ENCODE data around the gene RNPEP.
A peak's percentile ranks its signal among the peaks of the same experiment; 100 is the strongest.

RNPEP gene

DNA sequence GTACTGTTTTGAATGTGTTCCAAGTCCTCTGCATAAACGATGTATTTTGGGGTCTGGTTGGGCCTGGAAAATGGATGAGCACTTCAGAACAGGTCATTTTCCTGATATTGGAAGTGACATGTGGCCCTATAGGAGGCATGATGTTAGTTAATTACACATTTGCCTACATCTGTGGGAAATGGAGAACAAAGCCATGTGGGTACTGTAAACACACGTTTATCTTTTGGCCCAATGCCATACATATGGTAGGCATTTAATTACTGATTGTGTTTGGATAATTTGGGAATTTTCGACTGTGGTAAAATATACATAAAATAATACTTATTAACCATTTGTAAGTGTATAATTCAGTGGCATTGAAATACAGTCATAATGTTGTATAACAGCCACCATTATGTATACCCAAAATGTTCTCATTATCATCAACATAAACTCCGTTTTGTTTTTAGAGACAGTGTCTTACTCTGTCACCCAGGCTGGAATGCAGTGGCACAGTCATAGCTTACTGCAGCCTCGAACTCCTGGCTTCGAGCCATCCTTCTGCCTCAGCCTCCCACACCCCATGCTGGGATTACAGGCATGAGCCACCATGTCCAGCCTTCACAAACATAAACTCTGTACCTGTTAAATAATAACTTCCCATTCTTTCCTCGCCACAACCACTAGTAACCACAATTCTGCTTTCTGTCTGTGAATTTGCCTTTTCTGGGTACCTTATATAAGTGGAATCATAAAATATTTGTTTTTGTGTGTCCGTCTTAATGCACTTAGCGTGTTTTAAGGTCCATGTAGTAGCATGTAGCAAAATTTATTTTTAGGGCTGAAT, 11.9 kb upstream of the RNPEP start:
- H3K4me1 ChIP-seq (ENCODE audit: insufficient read depth, low read length), result no peaks in the 10 kb centered on the region
- H3K4me3 ChIP-seq (ENCODE audit: low read length), result no peak overlapping the region
- H2AFZ ChIP-seq (ENCODE audit: low read depth, low read length), result no peak overlapping the region
- peaks cover 42% of the 10 kb centered on the region for H3K36me3 ChIP-seq (ENCODE audit: insufficient read depth, low read length)
- no peaks in the 10 kb centered on the region for H3K9me3 ChIP-seq (ENCODE audit: low read length)
- no peaks in the 10 kb centered on the region for H3K27me3 ChIP-seq (ENCODE audit: insufficient read depth, low read length)

GRCh38 chr1:201982082-201982622, 296 bp upstream of the RNPEP start:
- Histone ChIP-seq H3K27me3 (ENCODE audit: insufficient read depth, low read length) (no peaks in the 10 kb centered on the region), H3K4me3 (ENCODE audit: low read length) (peak overlapping the region; percentile 76), H3K36me3 (ENCODE audit: insufficient read depth, low read length) (no peaks in the 10 kb centered on the region), H3K9me3 (ENCODE audit: low read length) (no peaks in the 10 kb centered on the region), H3K4me1 (ENCODE audit: insufficient read depth, low read length) (no peaks in the 10 kb centered on the region), H2AFZ (ENCODE audit: low read depth, low read length) (peak overlapping the region; percentile 40)

GRCh38 chr1:201983380-201983805, 945 bp downstream of the RNPEP start:
- Histone ChIP-seq H2AFZ (ENCODE audit: low read depth, low read length) (peak overlapping the region; percentile 40), H3K27me3 (ENCODE audit: insufficient read depth, low read length) (no peaks in the 10 kb centered on the region), H3K9me3 (ENCODE audit: low read length) (no peaks in the 10 kb centered on the region), H3K4me3 (ENCODE audit: low read length) (peak overlapping the region; percentile 76), H3K4me1 (ENCODE audit: insufficient read depth, low read length) (no peaks in the 10 kb centered on the region), H3K36me3 (ENCODE audit: insufficient read depth, low read length) (peaks cover under 1% of the 10 kb centered on the region)

DNA sequence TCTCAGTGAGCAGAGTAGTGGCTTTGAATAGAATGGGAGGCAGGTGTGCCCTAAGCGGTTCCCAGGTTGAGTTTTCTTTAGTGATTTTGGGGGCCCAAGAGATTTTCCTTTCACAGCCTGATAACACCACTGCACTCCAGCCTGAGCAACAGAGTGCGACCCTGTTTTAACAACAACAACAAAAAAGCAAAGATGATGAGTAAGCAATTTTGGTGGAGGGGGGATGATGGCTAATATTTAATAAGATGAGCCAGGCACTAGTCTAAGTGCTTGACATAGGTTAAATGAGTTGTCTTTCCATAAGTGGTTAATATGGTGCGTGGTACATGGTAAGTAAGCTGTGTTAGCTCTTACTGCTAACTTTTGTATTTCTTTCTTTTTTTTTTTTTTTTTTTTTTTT, 2.0 kb downstream of the RNPEP start:
- peak overlapping the region; percentile 76 for H3K4me3 ChIP-seq (ENCODE audit: low read length)
- H3K9me3 ChIP-seq (ENCODE audit: low read length), result no peaks in the 10 kb centered on the region
- no peaks in the 10 kb centered on the region for H3K27me3 ChIP-seq (ENCODE audit: insufficient read depth, low read length)
- H2AFZ ChIP-seq (ENCODE audit: low read depth, low read length), result no peak overlapping the region
- no peaks in the 10 kb centered on the region for H3K4me1 ChIP-seq (ENCODE audit: insufficient read depth, low read length)
- peaks cover 11% of the 10 kb centered on the region for H3K36me3 ChIP-seq (ENCODE audit: insufficient read depth, low read length)

- H3K27me3 ChIP-seq (ENCODE audit: insufficient read depth, low read length), result no peaks in the 10 kb centered on the region
- no peak overlapping the region for H3K4me3 ChIP-seq (ENCODE audit: low read length)
- H3K9me3 ChIP-seq (ENCODE audit: low read length), result no peaks in the 10 kb centered on the region
- H2AFZ ChIP-seq (ENCODE audit: low read depth, low read length), result no peak overlapping the region
- no peaks in the 10 kb centered on the region for H3K4me1 ChIP-seq (ENCODE audit: insufficient read depth, low read length)
- H3K36me3 ChIP-seq (ENCODE audit: insufficient read depth, low read length), result peaks cover 20% of the 10 kb centered on the region
These were observed 2.9 kb downstream of the RNPEP start for GRCh38 chr1:201985355-201985754.

DNA sequence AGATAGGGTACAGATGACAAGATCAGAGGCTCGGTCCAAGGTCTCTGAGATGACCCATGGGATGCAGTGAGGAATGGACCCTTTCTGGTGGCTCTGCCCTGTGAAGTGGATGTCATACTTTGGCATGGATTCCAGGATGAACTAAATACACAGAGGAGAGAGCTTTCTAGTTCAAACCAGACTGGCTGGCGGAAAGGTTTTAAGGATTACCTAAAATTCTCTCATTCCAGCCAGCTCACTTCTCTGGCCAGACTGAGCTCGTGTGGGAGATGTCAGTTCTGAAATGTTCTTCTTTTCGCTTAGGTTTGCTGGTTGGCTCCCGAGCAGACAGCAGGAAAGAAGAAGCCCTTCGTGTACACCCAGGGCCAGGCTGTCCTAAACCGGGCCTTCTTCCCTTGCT, 6.2 kb downstream of the RNPEP start:
- Histone ChIP-seq H3K36me3 (ENCODE audit: insufficient read depth, low read length) (peaks cover 45% of the 10 kb centered on the region), H3K9me3 (ENCODE audit: low read length) (no peaks in the 10 kb centered on the region)

DNA sequence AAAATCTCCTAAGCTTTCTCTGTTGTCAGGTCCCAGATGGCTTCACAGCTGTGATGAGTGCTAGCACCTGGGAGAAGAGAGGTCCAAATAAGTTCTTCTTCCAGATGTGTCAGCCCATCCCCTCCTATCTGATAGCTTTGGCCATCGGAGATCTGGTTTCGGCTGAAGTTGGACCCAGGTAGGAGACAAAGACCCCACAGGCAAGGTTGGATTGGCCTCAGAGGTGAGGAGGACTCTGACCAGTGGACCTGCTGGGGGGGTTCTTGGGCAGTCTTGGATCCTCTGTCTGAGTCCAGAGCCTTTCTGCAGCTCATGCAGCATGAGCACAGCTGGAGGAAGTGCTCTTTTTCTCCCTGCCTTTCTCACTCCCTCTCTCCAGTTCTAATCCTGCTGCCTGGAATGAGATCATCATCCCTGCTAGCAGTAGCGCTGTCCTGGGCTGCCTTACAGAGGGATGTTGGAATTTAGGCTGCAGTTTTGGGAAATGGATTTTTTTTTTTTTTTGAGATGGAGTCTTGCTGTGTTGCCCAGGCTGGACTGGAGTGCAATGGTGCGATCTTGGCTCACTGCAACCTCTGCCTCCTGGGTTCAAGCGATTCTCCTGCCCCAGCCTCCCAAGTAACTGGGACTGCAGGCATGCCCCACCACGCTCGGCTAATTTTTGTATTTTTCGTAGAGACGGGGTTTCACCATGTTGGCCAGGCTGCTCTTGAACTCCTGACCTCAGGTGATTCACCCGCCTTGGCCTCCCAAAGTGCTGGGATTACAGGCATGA, 7.1 kb downstream of the RNPEP start:
- Histone ChIP-seq H2AFZ (ENCODE audit: low read depth, low read length) (no peak overlapping the region), H3K36me3 (ENCODE audit: insufficient read depth, low read length) (peaks cover 52% of the 10 kb centered on the region), H3K4me3 (ENCODE audit: low read length) (no peak overlapping the region), H3K9me3 (ENCODE audit: low read length) (no peaks in the 10 kb centered on the region), H3K4me1 (ENCODE audit: insufficient read depth, low read length) (no peaks in the 10 kb centered on the region), H3K27me3 (ENCODE audit: insufficient read depth, low read length) (no peaks in the 10 kb centered on the region)

More for the DNA sequence above, 6.2 kb downstream of the RNPEP start:
- no peak overlapping the region for H2AFZ ChIP-seq (ENCODE audit: low read depth, low read length)
- no peak overlapping the region for H3K4me3 ChIP-seq (ENCODE audit: low read length)
- H3K27me3 ChIP-seq (ENCODE audit: insufficient read depth, low read length), result no peaks in the 10 kb centered on the region
- H3K4me1 ChIP-seq (ENCODE audit: insufficient read depth, low read length), result no peaks in the 10 kb centered on the region

DNA sequence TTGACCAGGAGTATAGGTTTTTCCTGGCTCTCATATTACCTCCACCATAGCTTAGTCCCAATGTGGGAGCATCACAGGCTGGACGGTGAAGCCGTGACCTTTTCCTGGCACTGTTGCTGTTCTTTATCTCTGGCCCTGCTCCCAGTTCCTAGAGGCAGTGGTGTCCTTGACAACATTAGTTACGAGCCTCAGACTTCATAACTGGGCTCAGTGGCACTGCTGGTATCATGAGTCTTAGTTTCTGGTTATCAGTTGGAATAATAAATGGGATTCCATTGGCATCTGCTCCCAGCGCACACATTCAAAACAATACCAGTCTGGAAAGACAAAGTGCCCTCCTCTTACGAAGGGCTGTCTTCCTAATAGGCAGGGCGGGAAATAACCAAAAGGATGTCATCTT, 8.0 kb downstream of the RNPEP start:
- no peak overlapping the region for H2AFZ ChIP-seq (ENCODE audit: low read depth, low read length)
- H3K27me3 ChIP-seq (ENCODE audit: insufficient read depth, low read length), result no peaks in the 10 kb centered on the region
- H3K4me1 ChIP-seq (ENCODE audit: insufficient read depth, low read length), result no peaks in the 10 kb centered on the region
- no peaks in the 10 kb centered on the region for H3K9me3 ChIP-seq (ENCODE audit: low read length)
- H3K4me3 ChIP-seq (ENCODE audit: low read length), result no peak overlapping the region
- peaks cover 59% of the 10 kb centered on the region for H3K36me3 ChIP-seq (ENCODE audit: insufficient read depth, low read length)

DNA sequence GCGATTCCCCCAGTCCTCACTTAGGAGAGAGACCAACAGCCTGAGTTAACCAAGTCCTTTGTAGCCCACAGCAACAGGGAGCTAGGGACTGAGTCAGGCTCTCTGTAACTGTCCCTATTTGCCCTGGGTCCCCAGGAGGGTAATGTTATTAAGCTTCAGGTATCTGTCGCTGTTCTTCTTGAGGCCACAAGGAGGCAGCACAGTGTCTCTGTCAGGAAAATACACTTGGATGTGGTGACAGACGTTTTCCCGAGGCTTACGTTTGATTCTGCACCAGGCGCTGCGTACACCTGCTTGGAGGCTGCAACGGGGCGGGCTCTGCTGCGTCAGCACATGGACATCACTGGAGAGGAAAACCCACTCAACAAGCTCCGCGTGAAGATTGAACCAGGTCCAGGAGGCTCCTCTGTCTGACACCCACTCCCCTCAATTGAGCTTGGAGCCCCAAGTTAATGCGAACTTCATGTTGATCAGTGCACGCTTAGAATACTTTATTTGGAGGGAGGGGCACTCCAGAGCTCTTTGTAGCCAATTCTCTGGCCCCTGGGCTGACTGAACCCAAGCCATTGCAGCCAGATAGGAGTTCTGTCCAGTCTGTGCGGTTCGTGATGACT, 17.3 kb downstream of the RNPEP start:
- Histone ChIP-seq H3K36me3 (ENCODE audit: insufficient read depth, low read length) (peaks cover 60% of the 10 kb centered on the region), H3K27me3 (ENCODE audit: insufficient read depth, low read length) (no peaks in the 10 kb centered on the region), H2AFZ (ENCODE audit: low read depth, low read length) (no peak overlapping the region), H3K9me3 (ENCODE audit: low read length) (no peaks in the 10 kb centered on the region), H3K4me1 (ENCODE audit: insufficient read depth, low read length) (no peaks in the 10 kb centered on the region), H3K4me3 (ENCODE audit: low read length) (no peak overlapping the region)

DNA sequence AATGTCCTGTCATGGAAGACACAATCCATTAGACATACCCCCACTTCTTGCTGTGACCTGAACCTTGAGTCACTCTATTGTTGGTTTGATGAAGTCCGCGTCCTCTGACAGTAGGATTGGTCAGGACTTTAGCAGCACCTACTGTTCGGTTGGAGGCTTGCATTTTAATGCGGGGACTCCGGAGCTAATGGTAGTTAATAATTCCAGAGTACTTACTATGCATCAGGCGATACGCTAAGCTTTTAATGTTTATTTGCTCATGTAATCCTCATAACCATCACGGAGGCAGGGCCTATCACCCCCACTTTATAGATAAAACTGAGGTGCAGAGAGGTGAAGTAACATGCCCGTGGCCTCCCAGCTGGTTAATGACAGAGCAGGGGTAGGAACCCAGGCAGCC, 20.1 kb downstream of the RNPEP start:
- no peaks in the 10 kb centered on the region for H3K4me1 ChIP-seq (ENCODE audit: insufficient read depth, low read length)
- H3K27me3 ChIP-seq (ENCODE audit: insufficient read depth, low read length), result no peaks in the 10 kb centered on the region
- H2AFZ ChIP-seq (ENCODE audit: low read depth, low read length), result no peak overlapping the region
- no peaks in the 10 kb centered on the region for H3K9me3 ChIP-seq (ENCODE audit: low read length)
- H3K4me3 ChIP-seq (ENCODE audit: low read length), result no peak overlapping the region
- peaks cover 52% of the 10 kb centered on the region for H3K36me3 ChIP-seq (ENCODE audit: insufficient read depth, low read length)

DNA sequence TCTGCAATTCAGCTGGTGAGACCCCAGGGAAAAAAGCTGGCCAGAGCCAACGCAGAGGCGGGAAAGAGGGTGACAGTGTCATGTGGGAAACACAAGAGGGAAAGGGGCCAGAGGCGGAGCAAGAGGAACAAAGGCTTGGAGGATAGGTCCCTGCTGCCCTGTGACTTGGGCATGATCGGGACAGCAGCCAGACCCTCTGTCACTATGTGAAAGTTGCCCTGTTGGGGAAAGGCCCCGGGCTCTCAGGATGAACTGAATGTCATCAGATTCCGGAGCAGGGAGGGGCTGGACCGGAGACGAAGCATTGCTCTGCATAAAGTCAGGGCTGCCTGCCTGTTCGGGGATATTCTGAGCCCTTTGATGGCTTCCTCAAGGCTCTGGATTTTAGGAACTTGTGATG, 22.3 kb downstream of the RNPEP start:
- no peaks in the 10 kb centered on the region for H3K9me3 ChIP-seq (ENCODE audit: low read length)
- H3K4me3 ChIP-seq (ENCODE audit: low read length), result no peak overlapping the region
- H3K27me3 ChIP-seq (ENCODE audit: insufficient read depth, low read length), result no peaks in the 10 kb centered on the region
- peaks cover under 1% of the 10 kb centered on the region for H3K4me1 ChIP-seq (ENCODE audit: insufficient read depth, low read length)
- H3K36me3 ChIP-seq (ENCODE audit: insufficient read depth, low read length), result peaks cover 52% of the 10 kb centered on the region
- no peak overlapping the region for H2AFZ ChIP-seq (ENCODE audit: low read depth, low read length)

DNA sequence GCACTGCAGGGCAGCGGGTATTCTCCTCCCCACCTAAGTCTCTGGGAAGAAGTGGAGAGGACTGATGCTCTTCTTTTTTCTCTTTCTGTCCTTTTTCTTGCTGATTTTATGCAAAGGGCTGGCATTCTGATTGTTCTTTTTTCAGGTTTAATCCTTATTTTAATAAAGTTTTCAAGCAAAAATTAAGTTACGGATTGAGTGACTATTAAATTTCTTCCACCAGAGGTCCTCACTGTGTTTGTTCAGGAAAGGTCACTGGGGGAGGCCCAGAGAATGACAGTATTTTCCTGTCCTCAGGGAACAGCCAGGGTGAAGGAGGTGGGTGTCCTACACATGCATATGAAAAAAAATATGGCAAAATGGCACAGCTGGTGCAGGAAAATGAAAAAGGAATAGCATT, 23.5 kb downstream of the RNPEP start:
- Histone ChIP-seq H3K4me1 (ENCODE audit: insufficient read depth, low read length) (peaks cover 9% of the 10 kb centered on the region), H3K4me3 (ENCODE audit: low read length) (no peak overlapping the region), H3K36me3 (ENCODE audit: insufficient read depth, low read length) (peaks cover 42% of the 10 kb centered on the region), H3K27me3 (ENCODE audit: insufficient read depth, low read length) (no peaks in the 10 kb centered on the region), H3K9me3 (ENCODE audit: low read length) (no peaks in the 10 kb centered on the region), H2AFZ (ENCODE audit: low read depth, low read length) (no peak overlapping the region)

DNA sequence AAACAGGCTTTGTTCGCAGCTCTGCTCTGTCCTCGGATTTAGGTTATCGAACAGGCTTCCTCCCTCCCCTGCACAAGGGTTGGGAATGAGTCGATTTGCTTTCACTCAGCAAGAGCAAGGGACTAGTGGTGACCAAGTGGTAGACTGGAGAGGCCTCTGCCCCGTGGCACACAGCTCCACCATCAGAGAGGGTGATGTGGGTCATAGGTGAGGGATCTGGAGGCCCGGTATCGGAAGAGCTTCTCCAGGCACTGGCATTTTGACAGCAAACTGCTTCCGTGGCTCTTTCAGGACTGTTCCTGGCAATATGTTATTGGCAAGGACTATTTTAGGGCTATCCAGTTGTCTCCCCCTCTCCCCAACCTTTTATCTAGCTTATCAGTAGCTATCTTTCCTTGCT, 24.9 kb downstream of the RNPEP start:
- Histone ChIP-seq H3K9me3 (ENCODE audit: low read length) (no peaks in the 10 kb centered on the region), H3K36me3 (ENCODE audit: insufficient read depth, low read length) (peaks cover 33% of the 10 kb centered on the region), H3K4me1 (ENCODE audit: insufficient read depth, low read length) (peaks cover 9% of the 10 kb centered on the region), H3K4me3 (ENCODE audit: low read length) (no peak overlapping the region), H2AFZ (ENCODE audit: low read depth, low read length) (no peak overlapping the region), H3K27me3 (ENCODE audit: insufficient read depth, low read length) (peaks cover 4% of the 10 kb centered on the region)

All from neuron (in vitro differentiated cells).